LNCAP (cell line): Measurements from ENCODE around the gene SDR39U1.

ENCODE experiments used
- TF ChIP-seq, protein P1 (sequence below): fragments of 450-650 bp; IDR thresholded peaks from 2 replicates; pipeline ENCODE4 v1.5.1; 2017; ENCODE audit warnings: mild to moderate bottlenecking

The SDR39U1 gene

DNA sequence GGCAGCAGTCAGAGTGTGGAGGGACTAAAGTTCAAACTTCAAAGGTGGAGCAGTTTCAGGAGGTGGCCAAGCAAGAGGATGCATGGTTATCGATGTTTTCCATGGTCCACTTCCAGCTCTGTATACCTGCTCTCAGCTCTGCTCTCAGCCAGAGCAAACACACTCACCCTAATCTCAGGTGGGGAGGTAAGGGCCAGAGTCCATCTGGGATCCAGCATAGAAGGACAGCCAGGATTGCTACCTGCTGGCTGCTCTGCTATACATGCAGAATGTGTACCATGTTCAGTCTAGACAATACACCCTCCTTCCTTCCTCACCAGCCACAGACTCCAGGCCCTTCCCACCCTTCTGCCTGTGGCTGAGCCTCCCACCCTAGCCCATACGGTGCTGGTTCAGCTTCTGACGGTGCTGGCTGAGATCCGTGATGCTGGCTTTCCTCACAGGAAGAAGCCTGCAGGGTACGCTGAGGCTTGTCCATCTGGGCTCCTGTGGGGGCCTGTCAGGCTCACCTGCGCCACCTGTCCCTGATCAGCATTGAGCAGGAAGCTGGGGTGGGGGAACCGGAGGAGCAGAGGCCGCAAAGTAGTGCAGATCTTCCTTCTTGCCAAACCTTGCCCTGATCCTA is 15.6 kb downstream of the SDR39U1 start:
- TF ChIP-seq, protein P1, sequence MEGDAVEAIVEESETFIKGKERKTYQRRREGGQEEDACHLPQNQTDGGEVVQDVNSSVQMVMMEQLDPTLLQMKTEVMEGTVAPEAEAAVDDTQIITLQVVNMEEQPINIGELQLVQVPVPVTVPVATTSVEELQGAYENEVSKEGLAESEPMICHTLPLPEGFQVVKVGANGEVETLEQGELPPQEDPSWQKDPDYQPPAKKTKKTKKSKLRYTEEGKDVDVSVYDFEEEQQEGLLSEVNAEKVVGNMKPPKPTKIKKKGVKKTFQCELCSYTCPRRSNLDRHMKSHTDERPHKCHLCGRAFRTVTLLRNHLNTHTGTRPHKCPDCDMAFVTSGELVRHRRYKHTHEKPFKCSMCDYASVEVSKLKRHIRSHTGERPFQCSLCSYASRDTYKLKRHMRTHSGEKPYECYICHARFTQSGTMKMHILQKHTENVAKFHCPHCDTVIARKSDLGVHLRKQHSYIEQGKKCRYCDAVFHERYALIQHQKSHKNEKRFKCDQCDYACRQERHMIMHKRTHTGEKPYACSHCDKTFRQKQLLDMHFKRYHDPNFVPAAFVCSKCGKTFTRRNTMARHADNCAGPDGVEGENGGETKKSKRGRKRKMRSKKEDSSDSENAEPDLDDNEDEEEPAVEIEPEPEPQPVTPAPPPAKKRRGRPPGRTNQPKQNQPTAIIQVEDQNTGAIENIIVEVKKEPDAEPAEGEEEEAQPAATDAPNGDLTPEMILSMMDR = no peak

DNA sequence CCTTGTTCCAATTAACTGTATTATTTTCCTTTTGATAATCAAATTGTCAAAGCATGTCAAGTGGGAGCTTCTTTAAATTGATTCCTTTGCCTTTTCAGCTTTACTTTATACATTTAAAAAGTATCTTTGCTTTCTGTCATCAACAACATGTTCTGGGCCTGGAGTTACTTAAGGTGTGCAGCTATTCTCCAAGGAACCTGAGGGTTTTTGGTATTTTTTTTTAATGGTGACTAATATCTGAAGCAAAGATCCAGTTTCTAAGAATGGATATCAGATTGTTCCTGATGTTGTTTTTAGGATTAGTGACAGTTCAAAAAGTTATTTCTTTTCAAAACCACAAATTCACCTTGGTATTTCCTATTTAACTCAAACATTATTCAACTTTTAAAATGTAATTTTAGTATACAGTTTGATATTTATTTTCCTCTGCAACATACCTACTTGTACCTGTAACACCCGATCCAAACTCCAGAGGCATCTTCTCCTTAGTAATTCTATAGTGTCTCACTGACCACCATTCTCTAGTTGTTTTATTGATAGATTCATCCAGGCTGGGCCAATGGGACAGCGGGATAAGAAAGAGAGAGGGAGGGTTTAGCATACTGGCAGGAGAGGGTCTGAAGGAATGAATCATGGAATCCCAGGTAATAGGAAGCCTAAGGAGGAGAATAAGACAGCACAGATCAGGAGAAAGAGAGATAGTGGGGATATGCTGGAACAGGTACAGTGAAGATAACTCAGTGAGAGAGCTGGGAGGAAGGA is 16.2 kb downstream of the SDR39U1 start:
- TF ChIP-seq, protein P1 = no peak

DNA sequence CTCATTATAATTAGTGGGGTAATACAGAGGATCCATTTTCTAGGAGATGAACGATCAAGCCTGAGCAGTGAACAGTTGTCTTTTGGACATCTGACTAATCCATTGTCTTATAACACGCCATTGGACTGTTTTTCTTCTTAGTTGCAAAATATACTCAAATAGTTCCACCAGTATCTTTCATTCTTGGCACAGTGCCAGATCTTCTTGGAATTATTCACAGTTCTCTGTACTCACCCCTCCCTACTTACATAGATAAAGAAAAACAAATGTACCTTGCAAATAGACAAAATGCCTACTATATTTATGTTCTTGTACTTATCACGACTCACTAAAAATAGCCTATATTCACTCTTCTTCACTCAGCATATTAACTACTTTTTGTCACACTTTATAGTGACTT is 16.9 kb downstream of the SDR39U1 start:
- TF ChIP-seq, protein P1 = no peak

GRCh38 chr14:24422694-24423601 is 19.6 kb downstream of the SDR39U1 start:
- TF ChIP-seq, protein P1 = no peak

GRCh38 chr14:24422261-24422660 is 20.3 kb downstream of the SDR39U1 start:
- TF ChIP-seq, protein P1 = no peak

DNA sequence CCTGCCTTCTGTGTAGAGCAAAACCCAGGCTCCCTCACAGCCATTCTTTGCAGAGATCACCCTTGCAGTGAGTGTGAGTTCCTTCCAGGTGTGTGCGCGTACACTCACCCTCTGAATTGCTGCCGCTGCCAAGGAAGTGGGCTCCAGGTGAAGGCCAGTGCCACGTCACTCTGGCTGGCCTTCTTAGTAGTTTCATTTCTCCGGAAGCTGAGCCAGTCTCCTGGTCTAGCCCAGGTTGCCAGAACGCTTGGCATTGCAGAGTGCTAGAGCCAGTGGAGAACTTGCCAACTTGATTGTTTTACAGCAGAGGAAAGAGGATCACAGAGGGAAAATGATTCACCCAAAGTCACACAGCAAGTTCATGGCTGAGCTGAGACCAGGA is 24.1 kb downstream of the SDR39U1 start:
- TF ChIP-seq, protein P1 = no peak

GRCh38 chr14:24417832-24418491 is 24.6 kb downstream of the SDR39U1 start:
- TF ChIP-seq, protein P1 = no peak
